ENCODE results near the gene HES7. TPM values are rescaled to one million over a fixed set of nuclear protein-coding genes. Genes with fewer than 3 reads are reported as not detected.

HES7 gene
- total RNA-seq, 1 donor from 2014 or later: under 0.01 TPM

DNA sequence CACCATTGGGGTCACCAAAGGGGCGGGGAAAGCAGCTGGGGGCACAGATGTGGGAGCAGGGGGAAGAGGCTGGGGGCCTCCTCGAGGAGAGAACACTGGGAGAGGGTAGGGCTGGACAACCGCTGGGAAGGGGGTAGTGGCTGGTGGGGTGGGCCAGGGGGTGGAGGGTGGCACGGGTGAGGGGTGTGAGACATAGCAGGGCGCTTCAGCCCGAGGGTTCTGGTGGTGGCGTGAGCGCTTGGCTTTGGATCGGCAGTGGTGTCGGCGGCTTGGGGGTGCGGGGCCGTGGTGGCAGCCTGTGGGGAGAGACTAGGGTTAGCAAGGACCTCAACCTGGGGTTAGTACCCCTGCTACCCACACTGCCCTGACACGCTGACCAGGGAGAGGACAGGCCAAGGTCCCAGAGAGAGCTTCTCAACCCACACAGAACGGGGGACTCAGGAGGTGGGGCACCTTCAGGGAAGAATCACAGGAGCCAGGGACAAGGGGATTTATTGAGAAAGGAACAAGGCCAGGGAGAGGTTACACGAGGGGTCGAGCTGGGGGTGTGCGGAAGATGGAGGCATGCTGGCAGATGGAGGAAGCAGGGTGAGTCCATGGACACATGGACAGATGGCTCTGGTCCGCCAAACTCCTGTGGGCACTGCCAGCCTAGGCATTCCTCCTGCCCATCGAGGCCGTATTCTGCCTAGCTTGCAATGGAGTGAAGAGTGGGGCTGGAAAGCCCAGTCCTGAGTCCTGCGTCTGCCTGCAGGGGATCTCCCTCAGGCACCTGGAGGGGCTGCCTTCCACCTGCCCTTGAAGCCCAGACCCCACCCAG, 19.9 kb upstream of the HES7 start:
- peak overlapping the region in 1 of 3 donors; percentile 33 for H3K9ac ChIP-seq (ENCODE audit: low read depth in 1 of 3, low read length in 3 of 3)
- peaks cover 87 to 97% (median 91%) of the 10 kb centered on the region in 3 donors for H3K36me3 ChIP-seq (ENCODE audit: control insufficient read depth in 3 of 3, insufficient read depth in 3 of 3, low read length in 3 of 3)
- peak overlapping the region; percentile 23 for H3K27ac ChIP-seq (ENCODE audit: low read depth, low read length)
- H3K4me1 ChIP-seq (ENCODE audit: control insufficient read depth in 3 of 3, insufficient read depth in 3 of 3, low read length in 3 of 3): peaks cover 23 to 82% (median 68%) of the 10 kb centered on the region in 3 donors
- H3K27me3 ChIP-seq (ENCODE audit: control insufficient read depth in 3 of 3, insufficient read depth in 3 of 3, low read length in 3 of 3): no peaks in the 10 kb centered on the region
- no peaks in the 10 kb centered on the region for H3K9me3 ChIP-seq (ENCODE audit: control insufficient read depth in 3 of 3, low read length in 3 of 3)
- H3K4me3 ChIP-seq (ENCODE audit: low read length in 3 of 3): no peak overlapping the region

- peaks cover 80 to 90% (median 84%) of the 10 kb centered on the region in 3 donors for H3K36me3 ChIP-seq (ENCODE audit: control insufficient read depth in 3 of 3, insufficient read depth in 3 of 3, low read length in 3 of 3)
- H3K4me3 ChIP-seq (ENCODE audit: low read length in 3 of 3): no peak overlapping the region
- H3K27me3 ChIP-seq (ENCODE audit: control insufficient read depth in 3 of 3, insufficient read depth in 3 of 3, low read length in 3 of 3): no peaks in the 10 kb centered on the region
- H3K27ac ChIP-seq (ENCODE audit: low read depth, low read length): peak overlapping the region; percentile 36
- H3K9ac ChIP-seq (ENCODE audit: low read depth in 1 of 3, low read length in 3 of 3): no peak overlapping the region
- peaks cover 21 to 82% (median 66%) of the 10 kb centered on the region in 3 donors for H3K4me1 ChIP-seq (ENCODE audit: control insufficient read depth in 3 of 3, insufficient read depth in 3 of 3, low read length in 3 of 3)
- H3K9me3 ChIP-seq (ENCODE audit: control insufficient read depth in 3 of 3, low read length in 3 of 3): no peaks in the 10 kb centered on the region
Observed at GRCh38 chr17:8142887-8143580, 19.1 kb upstream of the HES7 start.

GRCh38 chr17:8142158-8142886, 18.4 kb upstream of the HES7 start:
- Histone ChIP-seq H3K36me3 (ENCODE audit: control insufficient read depth in 3 of 3, insufficient read depth in 3 of 3, low read length in 3 of 3) (peaks cover 73 to 82% (median 77%) of the 10 kb centered on the region in 3 donors), H3K4me1 (ENCODE audit: control insufficient read depth in 3 of 3, insufficient read depth in 3 of 3, low read length in 3 of 3) (peaks cover 22 to 81% (median 63%) of the 10 kb centered on the region in 3 donors), H3K27me3 (ENCODE audit: control insufficient read depth in 3 of 3, insufficient read depth in 3 of 3, low read length in 3 of 3) (no peaks in the 10 kb centered on the region), H3K9me3 (ENCODE audit: control insufficient read depth in 3 of 3, low read length in 3 of 3) (no peaks in the 10 kb centered on the region), H3K4me3 (ENCODE audit: low read length in 3 of 3) (no peak overlapping the region), H3K9ac (ENCODE audit: low read depth in 1 of 3, low read length in 3 of 3) (peak overlapping the region in 2 of 3 donors; percentile 34 to 40), H3K27ac (ENCODE audit: low read depth, low read length) (peak overlapping the region; percentile 36)

- no peaks in the 10 kb centered on the region for H3K9me3 ChIP-seq (ENCODE audit: control insufficient read depth in 3 of 3, low read length in 3 of 3)
- H3K27me3 ChIP-seq (ENCODE audit: control insufficient read depth in 3 of 3, insufficient read depth in 3 of 3, low read length in 3 of 3): no peaks in the 10 kb centered on the region
- peaks cover 22 to 76% (median 58%) of the 10 kb centered on the region in 3 donors for H3K4me1 ChIP-seq (ENCODE audit: control insufficient read depth in 3 of 3, insufficient read depth in 3 of 3, low read length in 3 of 3)
- H3K27ac ChIP-seq (ENCODE audit: low read depth, low read length): peak overlapping the region; percentile 33
- peak overlapping the region in 2 of 3 donors; percentile 34 to 40 for H3K9ac ChIP-seq (ENCODE audit: low read depth in 1 of 3, low read length in 3 of 3)
- no peak overlapping the region for H3K4me3 ChIP-seq (ENCODE audit: low read length in 3 of 3)
- peaks cover 67 to 77% (median 71%) of the 10 kb centered on the region in 3 donors for H3K36me3 ChIP-seq (ENCODE audit: control insufficient read depth in 3 of 3, insufficient read depth in 3 of 3, low read length in 3 of 3)
Observed at GRCh38 chr17:8141741-8142140, 17.8 kb upstream of the HES7 start.

- Histone ChIP-seq H3K9ac (ENCODE audit: low read depth in 1 of 3, low read length in 3 of 3) (peak overlapping the region in 1 of 3 donors; percentile 65), H3K4me3 (ENCODE audit: low read length in 3 of 3) (no peak overlapping the region), H3K27ac (ENCODE audit: low read depth, low read length) (peak overlapping the region; percentile 22), H3K4me1 (ENCODE audit: control insufficient read depth in 3 of 3, insufficient read depth in 3 of 3, low read length in 3 of 3) (peaks cover 22 to 69% (median 52%) of the 10 kb centered on the region in 3 donors), H3K27me3 (ENCODE audit: control insufficient read depth in 3 of 3, insufficient read depth in 3 of 3, low read length in 3 of 3) (no peaks in the 10 kb centered on the region), H3K9me3 (ENCODE audit: control insufficient read depth in 3 of 3, low read length in 3 of 3) (no peaks in the 10 kb centered on the region), H3K36me3 (ENCODE audit: control insufficient read depth in 3 of 3, insufficient read depth in 3 of 3, low read length in 3 of 3) (peaks cover 60 to 70% (median 64%) of the 10 kb centered on the region in 3 donors)
Observed at GRCh38 chr17:8141045-8141444, 17.1 kb upstream of the HES7 start.

GRCh38 chr17:8140065-8141029, 16.4 kb upstream of the HES7 start:
- Histone ChIP-seq H3K4me3 (ENCODE audit: low read length in 3 of 3) (no peak overlapping the region), H3K4me1 (ENCODE audit: control insufficient read depth in 3 of 3, insufficient read depth in 3 of 3, low read length in 3 of 3) (peaks cover 22 to 63% (median 51%) of the 10 kb centered on the region in 3 donors), H3K9ac (ENCODE audit: low read depth in 1 of 3, low read length in 3 of 3) (peak overlapping the region; percentile 2 to 65 (median 16)), H3K36me3 (ENCODE audit: control insufficient read depth in 3 of 3, insufficient read depth in 3 of 3, low read length in 3 of 3) (peaks cover 53 to 63% (median 57%) of the 10 kb centered on the region in 3 donors), H3K27me3 (ENCODE audit: control insufficient read depth in 3 of 3, insufficient read depth in 3 of 3, low read length in 3 of 3) (no peaks in the 10 kb centered on the region), H3K27ac (ENCODE audit: low read depth, low read length) (peak overlapping the region; percentile 88), H3K9me3 (ENCODE audit: control insufficient read depth in 3 of 3, low read length in 3 of 3) (no peaks in the 10 kb centered on the region)

DNA sequence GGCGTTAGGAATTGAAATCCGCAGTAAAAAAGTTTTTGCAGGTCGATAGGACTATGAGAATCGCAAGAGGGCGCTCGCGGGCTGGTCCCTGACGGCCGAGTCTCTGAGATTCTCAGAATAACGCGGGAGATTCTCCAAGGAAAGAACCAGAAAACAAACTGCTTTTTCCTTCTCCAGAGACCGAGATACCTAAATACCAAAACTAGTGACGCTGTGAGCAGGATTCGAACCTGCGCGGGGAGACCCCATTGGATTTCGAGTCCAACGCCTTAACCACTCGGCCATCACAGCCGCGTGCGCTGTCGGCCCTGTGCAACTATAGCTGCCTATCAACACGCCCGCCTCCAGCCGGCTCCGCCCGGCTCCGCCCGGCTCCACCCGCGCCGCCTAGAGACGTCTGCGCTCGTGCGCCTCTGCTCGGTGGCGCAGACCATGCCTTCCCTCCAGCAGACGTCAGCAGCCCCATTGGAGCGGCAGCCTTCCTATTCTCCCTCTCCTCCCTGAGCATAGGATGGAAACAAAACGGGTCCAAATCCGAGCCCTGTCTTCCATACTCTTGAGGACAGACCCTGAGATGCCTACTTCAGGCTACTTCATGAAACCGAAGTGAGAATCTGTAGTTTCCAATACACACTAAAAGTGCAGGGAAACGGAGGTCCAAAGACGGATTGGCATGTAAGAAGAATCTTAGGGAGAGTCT, 14.9 kb upstream of the HES7 start:
- H3K4me3 ChIP-seq (ENCODE audit: low read length in 3 of 3): peak overlapping the region; percentile 36 to 67 (median 39)
- H3K4me1 ChIP-seq (ENCODE audit: control insufficient read depth in 3 of 3, insufficient read depth in 3 of 3, low read length in 3 of 3): peaks cover 17 to 54% (median 49%) of the 10 kb centered on the region in 3 donors
- H3K27me3 ChIP-seq (ENCODE audit: control insufficient read depth in 3 of 3, insufficient read depth in 3 of 3, low read length in 3 of 3): no peaks in the 10 kb centered on the region
- H3K9ac ChIP-seq (ENCODE audit: low read depth in 1 of 3, low read length in 3 of 3): peak overlapping the region; percentile 40 to 65 (median 53)
- peak overlapping the region; percentile 88 for H3K27ac ChIP-seq (ENCODE audit: low read depth, low read length)
- H3K9me3 ChIP-seq (ENCODE audit: control insufficient read depth in 3 of 3, low read length in 3 of 3): no peaks in the 10 kb centered on the region
- peaks cover 41 to 47% (median 43%) of the 10 kb centered on the region in 3 donors for H3K36me3 ChIP-seq (ENCODE audit: control insufficient read depth in 3 of 3, insufficient read depth in 3 of 3, low read length in 3 of 3)

- Histone ChIP-seq H3K9me3 (ENCODE audit: control insufficient read depth in 3 of 3, low read length in 3 of 3) (no peaks in the 10 kb centered on the region), H3K27me3 (ENCODE audit: control insufficient read depth in 3 of 3, insufficient read depth in 3 of 3, low read length in 3 of 3) (no peaks in the 10 kb centered on the region), H3K9ac (ENCODE audit: low read depth in 1 of 3, low read length in 3 of 3) (peak overlapping the region in 2 of 3 donors; percentile 25 to 26), H3K4me1 (ENCODE audit: control insufficient read depth in 3 of 3, insufficient read depth in 3 of 3, low read length in 3 of 3) (peaks cover 17 to 52% (median 47%) of the 10 kb centered on the region in 3 donors), H3K4me3 (ENCODE audit: low read length in 3 of 3) (peak overlapping the region; percentile 0 to 67 (median 23)), H3K36me3 (ENCODE audit: control insufficient read depth in 3 of 3, insufficient read depth in 3 of 3, low read length in 3 of 3) (peaks cover 38 to 42% (median 38%) of the 10 kb centered on the region in 3 donors), H3K27ac (ENCODE audit: low read depth, low read length) (peak overlapping the region; percentile 88)
Observed at GRCh38 chr17:8138374-8138671, 14.4 kb upstream of the HES7 start.
